ENCODE results near the gene S100A11. TPM values are rescaled to one million over a fixed set of nuclear protein-coding genes. Genes with fewer than 3 reads are reported as not detected.

The S100A11 gene
- total RNA-seq, 1 experiment from 2014 or later, result 364 TPM

DNA sequence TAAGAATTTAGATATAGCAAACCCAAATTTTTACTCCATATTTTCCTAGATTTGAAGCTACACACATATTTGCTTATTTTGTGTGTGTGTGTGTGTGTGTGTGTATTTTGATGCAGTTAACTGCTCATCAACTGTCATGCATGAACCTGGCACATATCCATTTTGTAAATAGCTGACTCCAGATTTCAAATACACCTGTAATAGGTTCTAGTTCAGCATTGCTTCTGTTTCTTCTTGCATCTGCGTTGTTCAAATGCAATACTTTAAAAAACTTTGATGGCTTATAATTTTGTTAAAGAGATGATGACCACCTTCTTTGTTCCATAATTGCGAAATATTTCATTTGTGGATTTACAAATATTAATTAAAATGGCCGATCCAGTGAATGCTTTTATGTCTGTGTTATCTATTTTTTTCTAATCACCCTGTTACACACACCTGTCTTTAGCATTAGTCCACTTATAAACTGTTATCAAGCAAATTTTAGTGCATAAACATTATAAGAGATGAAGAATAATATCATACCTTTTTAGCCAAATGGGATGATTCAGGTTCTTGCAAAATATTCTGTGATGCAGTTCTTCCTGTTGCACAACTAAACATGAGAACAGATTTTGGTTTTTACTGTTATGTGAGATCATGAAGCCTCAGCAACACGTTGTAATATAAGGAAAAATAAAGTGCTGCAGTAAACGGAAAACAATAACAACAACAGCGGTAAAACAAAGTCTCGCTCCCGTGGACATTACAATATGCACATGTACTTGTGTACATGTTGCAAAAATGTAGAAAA, 12.7 kb upstream of the S100A11 start:
- Mint-ChIP-seq H3K4me1 (ENCODE audit: low read depth, unreplicated experiment) (peaks cover 21% of the 10 kb centered on the region), H3K27me3 (ENCODE audit: insufficient read depth, unreplicated experiment) (peaks cover 9% of the 10 kb centered on the region), H3K9me3 (ENCODE audit: unreplicated experiment) (no peaks in the 10 kb centered on the region), H3K27ac (ENCODE audit: unreplicated experiment) (no peak overlapping the region), H3K4me3 (ENCODE audit: unreplicated experiment) (no peak overlapping the region), H3K36me3 (ENCODE audit: insufficient read depth, unreplicated experiment) (peaks cover 14% of the 10 kb centered on the region)
- Histone ChIP-seq H3K9me3 (no peaks in the 10 kb centered on the region), H3K4me1 (peaks cover 14% of the 10 kb centered on the region), H3K27me3 (replicated peaks; ENCODE audit: control insufficient read depth, insufficient read depth, low read length) (no peaks in the 10 kb centered on the region), H3K36me3 (ENCODE audit: control insufficient read depth, insufficient read depth, low read length) (no peaks in the 10 kb centered on the region), H3K4me3 (ENCODE audit: low read depth, low read length) (no peak overlapping the region)
- BruUV-seq (replicated peaks), result no TSS peak
- TF ChIP-seq, protein P1, sequence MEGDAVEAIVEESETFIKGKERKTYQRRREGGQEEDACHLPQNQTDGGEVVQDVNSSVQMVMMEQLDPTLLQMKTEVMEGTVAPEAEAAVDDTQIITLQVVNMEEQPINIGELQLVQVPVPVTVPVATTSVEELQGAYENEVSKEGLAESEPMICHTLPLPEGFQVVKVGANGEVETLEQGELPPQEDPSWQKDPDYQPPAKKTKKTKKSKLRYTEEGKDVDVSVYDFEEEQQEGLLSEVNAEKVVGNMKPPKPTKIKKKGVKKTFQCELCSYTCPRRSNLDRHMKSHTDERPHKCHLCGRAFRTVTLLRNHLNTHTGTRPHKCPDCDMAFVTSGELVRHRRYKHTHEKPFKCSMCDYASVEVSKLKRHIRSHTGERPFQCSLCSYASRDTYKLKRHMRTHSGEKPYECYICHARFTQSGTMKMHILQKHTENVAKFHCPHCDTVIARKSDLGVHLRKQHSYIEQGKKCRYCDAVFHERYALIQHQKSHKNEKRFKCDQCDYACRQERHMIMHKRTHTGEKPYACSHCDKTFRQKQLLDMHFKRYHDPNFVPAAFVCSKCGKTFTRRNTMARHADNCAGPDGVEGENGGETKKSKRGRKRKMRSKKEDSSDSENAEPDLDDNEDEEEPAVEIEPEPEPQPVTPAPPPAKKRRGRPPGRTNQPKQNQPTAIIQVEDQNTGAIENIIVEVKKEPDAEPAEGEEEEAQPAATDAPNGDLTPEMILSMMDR (IDR thresholded peaks at IDR 0.05; ENCODE audit: insufficient read depth in 1 of 2, low read depth in 1 of 2, low read length in 1 of 2, severe bottlenecking in 1 of 2, unreplicated experiment in 1 of 2), result no peak
- intact Hi-C loops (cut with micrococcal nuclease; ENCODE audit: unreplicated experiment), result loop anchor here (5.0 kb wide), 3 partner anchors 178 to 408 kb away; no protein-coding TSS in a partner anchor
- no peak for DNase-seq
- ChIA-PET CTCF (interaction anchor here (0.6 to 0.7 kb wide), 3 partner anchors 21 to 1148 kb away, joined by 3 to 7 read pairs (median 6); no protein-coding TSS in a partner anchor), POLR2A (interaction anchor here (0.6 kb wide), 2 partner anchors 8 to 388 kb away, joined by 3 to 5 read pairs; no protein-coding TSS in a partner anchor)

DNA sequence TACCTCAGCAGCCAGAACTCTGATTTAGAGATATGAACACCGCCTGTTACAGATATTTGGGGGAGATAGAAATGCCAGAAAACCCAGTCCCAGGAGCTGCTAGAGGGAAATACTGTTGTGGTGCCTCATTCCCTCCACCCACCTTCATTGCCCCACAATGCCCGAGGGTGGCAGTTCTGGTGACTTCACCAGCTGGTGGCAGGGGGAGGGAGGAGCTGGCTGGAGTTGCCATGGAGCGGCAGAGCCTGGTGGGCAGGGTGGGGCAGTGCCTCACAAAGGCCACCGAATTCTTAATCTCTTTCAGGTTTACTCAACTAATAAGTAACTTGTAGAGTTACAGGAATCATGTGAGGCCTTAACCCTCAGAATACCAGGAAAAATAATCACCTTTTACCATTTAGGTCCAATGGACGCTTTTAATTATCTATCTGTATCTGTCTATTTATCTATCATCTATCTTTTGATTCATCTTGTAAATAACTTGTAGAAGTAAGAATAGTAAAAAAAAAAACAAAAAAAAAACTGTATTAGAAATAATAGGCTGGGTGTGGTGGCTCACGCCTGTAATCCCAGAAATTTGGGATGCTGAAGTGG, 11.7 kb upstream of the S100A11 start:
- POLR2A ChIA-PET, result interaction anchor here (1.5 to 2.0 kb wide), 3 partner anchors 12 to 62 kb away, joined by 4 to 16 read pairs (median 11); partner anchors contain the start of gene S100A11
- TF ChIP-seq, protein P1 (IDR thresholded peaks at IDR 0.05; ENCODE audit: insufficient read depth in 1 of 2, low read depth in 1 of 2, low read length in 1 of 2, severe bottlenecking in 1 of 2, unreplicated experiment in 1 of 2), result no peak
- no peaks in the 10 kb centered on the region for H3K9me3 ChIP-seq
- H3K4me1 ChIP-seq, result peaks cover 14% of the 10 kb centered on the region
- Mint-ChIP-seq H3K4me1 (ENCODE audit: low read depth, unreplicated experiment) (peaks cover 21% of the 10 kb centered on the region), H3K4me3 (ENCODE audit: unreplicated experiment) (peak overlapping the region; percentile 72), H3K9me3 (ENCODE audit: unreplicated experiment) (no peaks in the 10 kb centered on the region), H3K27me3 (ENCODE audit: insufficient read depth, unreplicated experiment) (peaks cover 2% of the 10 kb centered on the region), H3K27ac (ENCODE audit: unreplicated experiment) (peak overlapping the region; percentile 96), H3K36me3 (ENCODE audit: insufficient read depth, unreplicated experiment) (peaks cover 14% of the 10 kb centered on the region)
- peak overlapping the region; percentile 25 for H3K4me3 ChIP-seq (ENCODE audit: low read depth, low read length)
- no peaks in the 10 kb centered on the region for H3K27me3 ChIP-seq (replicated peaks; ENCODE audit: control insufficient read depth, insufficient read depth, low read length)
- CTCF ChIA-PET, result interaction anchor here (0.6 to 2.2 kb wide), 6 partner anchors 12 to 81 kb away, joined by 3 to 23 read pairs (median 4); partner anchors contain the start of gene S100A11
- intact Hi-C loops (cut with micrococcal nuclease; ENCODE audit: unreplicated experiment), result loop anchor here (1.0 kb wide), 1 partner anchor 13 kb away; no protein-coding TSS in a partner anchor
- H3K36me3 ChIP-seq (ENCODE audit: control insufficient read depth, insufficient read depth, low read length), result no peaks in the 10 kb centered on the region
- BruUV-seq (replicated peaks), result TSS peak; percentile 96
- DNase-seq, result peak; percentile 77 to 87

Data from Caco-2 (cell line).